Measurements from ENCODE around the gene EOMES. TPM values are rescaled to one million over a fixed set of nuclear protein-coding genes. Genes with fewer than 3 reads are reported as not detected.

The EOMES gene
- total RNA-seq, 1 experiment from 2014 or later: 0.47 TPM

DNA sequence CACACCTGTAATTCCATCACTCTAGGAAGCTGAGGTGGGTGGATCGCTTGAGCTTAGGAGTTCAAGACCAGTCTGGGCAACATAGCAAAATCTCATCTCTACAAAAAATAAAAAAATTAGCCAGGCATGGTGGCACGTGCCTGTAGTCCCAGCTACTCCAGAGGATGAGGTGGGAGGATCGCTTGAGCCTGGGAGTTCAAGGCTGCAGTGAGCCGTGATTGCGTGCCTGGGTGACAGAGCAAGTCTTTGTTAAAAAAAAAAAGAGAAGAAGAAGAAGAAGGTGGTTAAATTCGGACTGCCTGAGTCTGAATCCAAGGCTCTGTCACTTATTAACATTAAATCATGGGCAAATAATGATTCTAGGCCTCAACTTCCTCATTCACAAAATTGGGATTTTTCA is 51.0 kb downstream of the EOMES start:
- CTCF ChIA-PET: no interaction called here
- intact Hi-C loops (cut with micrococcal nuclease): no loop called here
- H3K27ac ChIP-seq (ENCODE audit: low read length): no peak overlapping the region
- H3K9ac ChIP-seq (ENCODE audit: low read length): no peak overlapping the region
- no peaks in the 10 kb centered on the region for H3F3A ChIP-seq (ENCODE audit: low read length, unreplicated experiment)
- no TSS peak for BruUV-seq (replicated peaks)
- TF ChIP-seq EZH2 (IDR thresholded peaks at IDR 0.05; ENCODE audit: low read length, unreplicated experiment) (no peak), EZH2phosphoT487 (IDR thresholded peaks at IDR 0.05; ENCODE audit: borderline replicate concordance, low read length) (no peak)
- TF ChIP-seq, protein P1, sequence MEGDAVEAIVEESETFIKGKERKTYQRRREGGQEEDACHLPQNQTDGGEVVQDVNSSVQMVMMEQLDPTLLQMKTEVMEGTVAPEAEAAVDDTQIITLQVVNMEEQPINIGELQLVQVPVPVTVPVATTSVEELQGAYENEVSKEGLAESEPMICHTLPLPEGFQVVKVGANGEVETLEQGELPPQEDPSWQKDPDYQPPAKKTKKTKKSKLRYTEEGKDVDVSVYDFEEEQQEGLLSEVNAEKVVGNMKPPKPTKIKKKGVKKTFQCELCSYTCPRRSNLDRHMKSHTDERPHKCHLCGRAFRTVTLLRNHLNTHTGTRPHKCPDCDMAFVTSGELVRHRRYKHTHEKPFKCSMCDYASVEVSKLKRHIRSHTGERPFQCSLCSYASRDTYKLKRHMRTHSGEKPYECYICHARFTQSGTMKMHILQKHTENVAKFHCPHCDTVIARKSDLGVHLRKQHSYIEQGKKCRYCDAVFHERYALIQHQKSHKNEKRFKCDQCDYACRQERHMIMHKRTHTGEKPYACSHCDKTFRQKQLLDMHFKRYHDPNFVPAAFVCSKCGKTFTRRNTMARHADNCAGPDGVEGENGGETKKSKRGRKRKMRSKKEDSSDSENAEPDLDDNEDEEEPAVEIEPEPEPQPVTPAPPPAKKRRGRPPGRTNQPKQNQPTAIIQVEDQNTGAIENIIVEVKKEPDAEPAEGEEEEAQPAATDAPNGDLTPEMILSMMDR (conservative IDR thresholded peaks at IDR 0.05; ENCODE audit: low read depth, low read length): no peak
- H3K9me2 ChIP-seq (replicated peaks; ENCODE audit: low read length): no peaks in the 10 kb centered on the region
- no peak overlapping the region for H3K4me3 ChIP-seq (ENCODE audit: low read length)
- H2AFZ ChIP-seq (ENCODE audit: low read length): no peak overlapping the region
- DNase-seq (no peak), ATAC-seq (no peak)
- no peak overlapping the region for H3K4me2 ChIP-seq (ENCODE audit: low read length)
- H3K79me2 ChIP-seq (ENCODE audit: low read length): no peaks in the 10 kb centered on the region
- POLR2A ChIA-PET (ENCODE audit: unreplicated experiment): no interaction called here
- no peaks in the 10 kb centered on the region for H4K20me1 ChIP-seq (ENCODE audit: low read length)
- no peaks in the 10 kb centered on the region for H3K27me3 ChIP-seq (ENCODE audit: low read length)
- no peaks in the 10 kb centered on the region for H3K9me3 ChIP-seq (ENCODE audit: low read length)
- no peaks in the 10 kb centered on the region for H3K36me3 ChIP-seq (ENCODE audit: low read depth, low read length)
- H3K4me1 ChIP-seq (ENCODE audit: insufficient read depth, low read length): peaks cover 8% of the 10 kb centered on the region; the same call in 1 of the 2 replicates

DNA sequence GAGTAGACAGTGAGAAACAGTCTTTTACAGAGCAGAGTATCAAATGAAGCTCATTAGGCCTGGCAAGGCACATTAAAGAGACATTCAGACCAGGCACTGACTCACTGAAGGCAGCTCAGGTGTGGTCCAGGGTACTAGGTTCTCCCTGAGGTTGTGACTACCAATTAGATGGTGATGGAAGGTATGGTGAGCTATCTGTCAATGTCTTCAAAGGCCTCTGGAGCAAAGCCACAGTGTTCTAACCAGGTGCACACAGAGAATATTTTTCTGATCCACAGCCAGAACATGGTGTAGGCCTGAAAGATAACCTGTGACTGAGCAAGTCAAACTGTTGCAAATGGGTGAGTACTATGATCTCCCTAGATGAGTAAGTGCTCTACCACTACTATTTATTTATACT is 51.5 kb downstream of the EOMES start:
- Histone ChIP-seq H3K27ac (ENCODE audit: low read length) (no peak overlapping the region), H3K79me2 (ENCODE audit: low read length) (no peaks in the 10 kb centered on the region), H3F3A (ENCODE audit: low read length, unreplicated experiment) (no peaks in the 10 kb centered on the region), H4K20me1 (ENCODE audit: low read length) (no peaks in the 10 kb centered on the region), H3K27me3 (ENCODE audit: low read length) (no peaks in the 10 kb centered on the region), H2AFZ (ENCODE audit: low read length) (no peak overlapping the region), H3K4me2 (ENCODE audit: low read length) (no peak overlapping the region), H3K9me3 (ENCODE audit: low read length) (no peaks in the 10 kb centered on the region), H3K9ac (ENCODE audit: low read length) (no peak overlapping the region), H3K4me1 (ENCODE audit: insufficient read depth, low read length) (peaks cover 5% of the 10 kb centered on the region; the same call in 1 of the 2 replicates), H3K36me3 (ENCODE audit: low read depth, low read length) (no peaks in the 10 kb centered on the region), H3K9me2 (replicated peaks; ENCODE audit: low read length) (no peaks in the 10 kb centered on the region), H3K4me3 (ENCODE audit: low read length) (no peak overlapping the region)
- TF ChIP-seq, protein P1 (conservative IDR thresholded peaks at IDR 0.05; ENCODE audit: low read depth, low read length): no peak
- TF ChIP-seq EZH2phosphoT487 (IDR thresholded peaks at IDR 0.05; ENCODE audit: borderline replicate concordance, low read length): no peak
- ATAC-seq: no peak
- intact Hi-C loops (cut with micrococcal nuclease): no loop called here
- no TSS peak for BruUV-seq (replicated peaks)
- no peak for DNase-seq
- ChIA-PET CTCF (no interaction called here), POLR2A (ENCODE audit: unreplicated experiment) (no interaction called here)

DNA sequence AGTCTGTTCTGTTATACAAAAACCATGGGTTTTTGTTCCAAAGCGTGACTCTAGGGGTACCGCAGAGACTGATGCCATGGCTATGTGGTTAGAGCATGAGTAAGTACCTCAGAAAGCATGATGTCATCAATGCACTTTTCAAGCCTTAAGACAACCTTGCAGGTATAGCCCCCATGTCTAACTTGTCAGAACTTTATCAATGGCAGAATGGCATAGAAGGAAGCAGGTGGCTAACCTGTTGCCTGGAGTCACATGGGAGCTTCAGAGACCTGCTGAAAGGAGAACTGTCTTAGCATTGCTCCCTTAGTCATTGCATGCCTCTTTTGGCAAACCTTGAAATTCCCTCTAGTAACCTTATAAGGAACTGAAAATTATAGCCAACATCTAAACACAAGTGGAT is 52.5 kb downstream of the EOMES start:
- H3K4me1 ChIP-seq (ENCODE audit: insufficient read depth, low read length): peaks cover 5% of the 10 kb centered on the region; the same call in 1 of the 2 replicates
- no peaks in the 10 kb centered on the region for H3K27me3 ChIP-seq (ENCODE audit: low read length)
- ChIA-PET POLR2A (ENCODE audit: unreplicated experiment) (no interaction called here), CTCF (interaction anchor here (0.6 kb wide), 1 partner anchor 28 kb away, joined by 4 read pairs; no protein-coding TSS in a partner anchor)
- H3F3A ChIP-seq (ENCODE audit: low read length, unreplicated experiment): no peaks in the 10 kb centered on the region
- H2AFZ ChIP-seq (ENCODE audit: low read length): no peak overlapping the region
- H3K4me3 ChIP-seq (ENCODE audit: low read length): no peak overlapping the region
- no TSS peak for BruUV-seq (replicated peaks)
- DNase-seq (no peak), ATAC-seq (no peak)
- H3K9me3 ChIP-seq (ENCODE audit: low read length): no peaks in the 10 kb centered on the region
- H3K79me2 ChIP-seq (ENCODE audit: low read length): no peaks in the 10 kb centered on the region
- H3K27ac ChIP-seq (ENCODE audit: low read length): no peak overlapping the region
- no peak for TF ChIP-seq EZH2phosphoT487 (IDR thresholded peaks at IDR 0.05; ENCODE audit: borderline replicate concordance, low read length)
- TF ChIP-seq, protein P1 (conservative IDR thresholded peaks at IDR 0.05; ENCODE audit: low read depth, low read length): no peak
- no peak for TF ChIP-seq EZH2 (IDR thresholded peaks at IDR 0.05; ENCODE audit: low read length, unreplicated experiment)
- intact Hi-C loops (cut with micrococcal nuclease): no loop called here
- H3K36me3 ChIP-seq (ENCODE audit: low read depth, low read length): no peaks in the 10 kb centered on the region
- no peaks in the 10 kb centered on the region for H3K9me2 ChIP-seq (replicated peaks; ENCODE audit: low read length)
- no peak overlapping the region for H3K4me2 ChIP-seq (ENCODE audit: low read length)
- H3K9ac ChIP-seq (ENCODE audit: low read length): no peak overlapping the region
- no peaks in the 10 kb centered on the region for H4K20me1 ChIP-seq (ENCODE audit: low read length)

Data from PC-3 (cell line).